ENCODE results near the gene TTC17. TPM values are rescaled to one million over a fixed set of nuclear protein-coding genes. Genes with fewer than 3 reads are reported as not detected.

Gene TTC17
- total RNA-seq, 1 donor from 2014 or later: 56.7 TPM

GRCh38 chr11:43404836-43405479 lies 46.2 kb downstream of the TTC17 start:
- Histone ChIP-seq H3K9ac (ENCODE audit: low read length) (no peak overlapping the region), H3K4me1 (ENCODE audit: insufficient read depth, low read length) (no peaks in the 10 kb centered on the region), H3K4me3 (ENCODE audit: insufficient read depth, low read depth, low read length) (no peak overlapping the region), H3K4me2 (ENCODE audit: low read length) (no peak overlapping the region), H2AFZ (ENCODE audit: low read depth, low read length) (no peak overlapping the region), H3K27ac (ENCODE audit: low read depth, low read length) (no peak overlapping the region), H3K27me3 (ENCODE audit: insufficient read depth, low read length) (no peaks in the 10 kb centered on the region), H3K79me2 (ENCODE audit: insufficient read depth, low read length) (no peaks in the 10 kb centered on the region), H4K20me1 (ENCODE audit: insufficient read depth, low read length) (no peaks in the 10 kb centered on the region), H3K9me3 (ENCODE audit: insufficient read depth, low read depth, low read length) (no peaks in the 10 kb centered on the region), H3K36me3 (ENCODE audit: insufficient read depth, low read length) (peaks cover 32% of the 10 kb centered on the region)
- TF ChIP-seq CTCF (IDR thresholded peaks at IDR 0.05; ENCODE audit: insufficient read depth, low read depth, low read length) (no peak), EZH2 (IDR thresholded peaks at IDR 0.05; ENCODE audit: insufficient read depth, low read length) (no peak)
- H3K4me3 Mint-ChIP-seq (ENCODE audit: unreplicated experiment): no peak overlapping the region
- H3K36me3 Mint-ChIP-seq (ENCODE audit: low read depth, unreplicated experiment): peaks cover 16% of the 10 kb centered on the region
- peaks cover under 1% of the 10 kb centered on the region for H3K4me1 Mint-ChIP-seq (ENCODE audit: low read depth, unreplicated experiment)
- FAIRE-seq (no peak), DNase-seq (ENCODE audit: low read depth) (no peak)
- H3K9me3 Mint-ChIP-seq (ENCODE audit: unreplicated experiment): no peaks in the 10 kb centered on the region
- no peaks in the 10 kb centered on the region for H3K27me3 Mint-ChIP-seq (ENCODE audit: low read depth, unreplicated experiment)
- H3K27ac Mint-ChIP-seq (ENCODE audit: unreplicated experiment): no peak overlapping the region

DNA sequence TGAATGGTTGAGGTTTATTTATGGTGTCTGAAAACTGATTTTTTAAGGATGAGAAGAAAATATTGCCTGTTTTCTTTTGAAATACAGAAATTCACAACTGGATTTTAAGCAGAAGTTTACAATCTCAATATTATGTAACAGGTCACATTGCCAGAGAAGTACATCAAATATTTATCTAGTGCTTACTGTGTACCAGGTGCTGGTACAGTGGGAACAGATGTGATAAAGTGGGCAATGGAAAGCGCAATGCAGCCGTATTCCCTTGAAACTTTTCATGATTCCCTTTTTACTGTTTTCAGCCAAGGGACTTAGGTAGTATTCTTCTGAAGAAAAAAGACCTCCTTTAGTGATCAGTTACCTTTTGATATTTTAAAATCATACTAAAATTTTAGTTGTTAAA lies 49.6 kb downstream of the TTC17 start:
- Mint-ChIP-seq H3K27me3 (ENCODE audit: low read depth, unreplicated experiment) (no peaks in the 10 kb centered on the region), H3K9me3 (ENCODE audit: unreplicated experiment) (peaks cover 2% of the 10 kb centered on the region), H3K36me3 (ENCODE audit: low read depth, unreplicated experiment) (peaks cover 17% of the 10 kb centered on the region), H3K27ac (ENCODE audit: unreplicated experiment) (no peak overlapping the region), H3K4me3 (ENCODE audit: unreplicated experiment) (no peak overlapping the region), H3K4me1 (ENCODE audit: low read depth, unreplicated experiment) (peaks cover under 1% of the 10 kb centered on the region)
- DNase-seq (ENCODE audit: low read depth) (no peak), FAIRE-seq (no peak)
- H3K4me3 ChIP-seq (ENCODE audit: insufficient read depth, low read depth, low read length): no peak overlapping the region
- TF ChIP-seq EZH2 (IDR thresholded peaks at IDR 0.05; ENCODE audit: insufficient read depth, low read length): no peak
- TF ChIP-seq CTCF (IDR thresholded peaks at IDR 0.05; ENCODE audit: insufficient read depth, low read depth, low read length): no peak
- no peaks in the 10 kb centered on the region for H3K9me3 ChIP-seq (ENCODE audit: insufficient read depth, low read depth, low read length)
- no peaks in the 10 kb centered on the region for H3K4me1 ChIP-seq (ENCODE audit: insufficient read depth, low read length)
- peaks cover 32% of the 10 kb centered on the region for H3K36me3 ChIP-seq (ENCODE audit: insufficient read depth, low read length)
- H3K27me3 ChIP-seq (ENCODE audit: insufficient read depth, low read length): no peaks in the 10 kb centered on the region
- H2AFZ ChIP-seq (ENCODE audit: low read depth, low read length): no peak overlapping the region
- H3K27ac ChIP-seq (ENCODE audit: low read depth, low read length): no peak overlapping the region
- no peak overlapping the region for H3K9ac ChIP-seq (ENCODE audit: low read length)
- no peak overlapping the region for H3K4me2 ChIP-seq (ENCODE audit: low read length)
- no peaks in the 10 kb centered on the region for H4K20me1 ChIP-seq (ENCODE audit: insufficient read depth, low read length)
- no peaks in the 10 kb centered on the region for H3K79me2 ChIP-seq (ENCODE audit: insufficient read depth, low read length)

DNA sequence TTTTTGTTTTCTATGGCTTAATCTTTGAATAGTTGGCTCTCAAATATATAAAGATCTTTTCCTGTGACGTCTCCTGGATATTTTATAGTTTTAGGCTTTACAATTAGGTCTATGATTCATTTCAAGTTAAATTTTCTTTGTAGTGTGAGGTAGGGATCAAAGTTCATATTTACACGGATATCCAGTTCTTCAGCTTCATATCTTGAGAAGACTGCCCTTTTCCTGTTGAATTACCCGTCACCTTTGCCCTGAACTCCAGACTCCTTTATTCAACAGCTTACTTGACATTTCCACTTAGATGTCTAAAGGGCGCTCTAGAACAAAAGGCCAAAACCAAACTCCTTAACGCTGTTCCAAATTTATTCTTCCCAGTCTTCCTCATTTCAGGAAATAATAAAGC lies 51.7 kb downstream of the TTC17 start:
- H3K27ac ChIP-seq (ENCODE audit: low read depth, low read length): no peak overlapping the region
- peaks cover 2% of the 10 kb centered on the region for H3K9me3 Mint-ChIP-seq (ENCODE audit: unreplicated experiment)
- no peak overlapping the region for H3K4me2 ChIP-seq (ENCODE audit: low read length)
- no peak overlapping the region for H3K9ac ChIP-seq (ENCODE audit: low read length)
- H3K79me2 ChIP-seq (ENCODE audit: insufficient read depth, low read length): no peaks in the 10 kb centered on the region
- no peak for TF ChIP-seq CTCF (IDR thresholded peaks at IDR 0.05; ENCODE audit: insufficient read depth, low read depth, low read length)
- TF ChIP-seq EZH2 (IDR thresholded peaks at IDR 0.05; ENCODE audit: insufficient read depth, low read length): no peak
- H3K27me3 ChIP-seq (ENCODE audit: insufficient read depth, low read length): no peaks in the 10 kb centered on the region
- H3K36me3 ChIP-seq (ENCODE audit: insufficient read depth, low read length): peaks cover 25% of the 10 kb centered on the region
- no peak overlapping the region for H3K4me3 Mint-ChIP-seq (ENCODE audit: unreplicated experiment)
- H3K4me3 ChIP-seq (ENCODE audit: insufficient read depth, low read depth, low read length): no peak overlapping the region
- no peaks in the 10 kb centered on the region for H3K4me1 ChIP-seq (ENCODE audit: insufficient read depth, low read length)
- no peak overlapping the region for H2AFZ ChIP-seq (ENCODE audit: low read depth, low read length)
- no peaks in the 10 kb centered on the region for H3K27me3 Mint-ChIP-seq (ENCODE audit: low read depth, unreplicated experiment)
- no peaks in the 10 kb centered on the region for H3K9me3 ChIP-seq (ENCODE audit: insufficient read depth, low read depth, low read length)
- H3K4me1 Mint-ChIP-seq (ENCODE audit: low read depth, unreplicated experiment): peaks cover 6% of the 10 kb centered on the region
- no peak for FAIRE-seq
- no peaks in the 10 kb centered on the region for H4K20me1 ChIP-seq (ENCODE audit: insufficient read depth, low read length)
- no peak overlapping the region for H3K27ac Mint-ChIP-seq (ENCODE audit: unreplicated experiment)
- no peak for DNase-seq (ENCODE audit: low read depth)
- H3K36me3 Mint-ChIP-seq (ENCODE audit: low read depth, unreplicated experiment): peaks cover 11% of the 10 kb centered on the region

Data from astrocyte (in vitro differentiated cells and primary cell).